Measurements from ENCODE around the gene RAD54L.

The RAD54L gene

GRCh38 chr1:46205791-46206190, 41.8 kb upstream of the RAD54L start:
- no peak for DNase-seq (ENCODE audit: low read depth)
- no peak for TF ChIP-seq CTCF (IDR thresholded peaks at IDR 0.05; ENCODE audit: low read length, missing control alignments)
- no peak overlapping the region for H3K4me3 ChIP-seq (replicated peaks; ENCODE audit: low read depth, low read length)

DNA sequence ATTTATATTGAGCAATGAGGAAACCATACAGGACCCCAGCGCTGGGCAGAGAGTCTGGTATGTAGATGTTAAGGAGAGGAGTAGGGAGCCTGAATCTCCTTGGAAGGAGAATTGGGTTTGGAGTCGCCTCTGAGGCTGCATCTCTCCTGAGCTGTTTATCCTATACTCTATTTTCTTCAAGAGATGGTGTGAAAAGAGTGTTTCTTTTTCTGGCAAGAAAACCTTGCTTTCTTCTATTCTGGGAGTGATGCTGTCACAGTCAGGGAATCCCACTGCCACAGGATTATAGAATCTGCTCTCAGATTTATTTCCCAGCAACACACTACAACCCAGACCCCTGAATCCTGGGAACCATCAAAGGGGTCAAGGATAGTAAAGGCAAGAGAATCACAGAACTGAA, 41.2 kb upstream of the RAD54L start:
- TF ChIP-seq CTCF (IDR thresholded peaks at IDR 0.05; ENCODE audit: low read length, missing control alignments) = no peak
- no peak for DNase-seq (ENCODE audit: low read depth)
- no peak overlapping the region for H3K4me3 ChIP-seq (replicated peaks; ENCODE audit: low read depth, low read length)

DNA sequence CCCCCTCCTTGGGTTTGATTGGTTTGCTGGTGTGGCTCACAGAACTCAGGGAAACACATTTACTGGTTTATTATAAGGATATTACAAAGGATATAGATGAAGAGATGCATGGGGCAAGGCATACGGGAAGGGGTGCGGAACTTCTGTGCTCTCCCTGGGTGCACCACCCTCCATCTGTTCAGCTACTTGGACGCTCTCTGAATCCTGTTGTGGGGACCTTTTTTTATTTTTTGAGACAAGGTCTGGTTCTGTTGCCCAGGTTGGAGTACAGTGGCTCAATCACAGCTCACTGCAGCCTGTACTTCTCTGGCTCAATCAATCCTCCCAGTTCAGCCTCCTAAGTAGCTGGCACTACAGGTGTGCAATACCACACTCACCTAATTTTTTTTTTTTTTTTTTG, 37.0 kb upstream of the RAD54L start:
- no peak overlapping the region for H3K4me3 ChIP-seq (replicated peaks; ENCODE audit: low read depth, low read length)
- TF ChIP-seq CTCF (IDR thresholded peaks at IDR 0.05; ENCODE audit: low read length, missing control alignments) = no peak
- DNase-seq (ENCODE audit: low read depth) = no peak

DNA sequence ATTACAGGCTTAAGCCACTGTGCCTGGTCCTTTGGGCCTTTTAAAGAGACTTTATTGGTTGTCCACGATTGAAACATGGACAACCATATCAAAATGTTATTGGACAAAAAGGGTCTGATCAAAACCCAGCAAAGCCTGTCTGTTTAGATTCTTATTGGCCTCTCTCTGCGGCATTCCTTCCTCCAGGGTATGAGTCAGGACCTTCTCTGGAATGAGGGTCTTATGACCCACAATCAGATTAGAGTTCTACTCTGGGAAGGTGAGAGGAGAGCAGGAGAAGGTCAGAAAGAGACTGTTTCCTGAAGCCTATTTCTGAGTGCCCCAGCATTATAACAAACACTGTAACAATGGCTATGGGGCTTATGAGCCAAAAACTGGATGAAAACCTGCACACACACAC, 36.5 kb upstream of the RAD54L start:
- no peak for DNase-seq (ENCODE audit: low read depth)
- no peak overlapping the region for H3K4me3 ChIP-seq (replicated peaks; ENCODE audit: low read depth, low read length)
- no peak for TF ChIP-seq CTCF (IDR thresholded peaks at IDR 0.05; ENCODE audit: low read length, missing control alignments)

- no peak overlapping the region for H3K4me3 ChIP-seq (replicated peaks; ENCODE audit: low read depth, low read length)
- no peak for TF ChIP-seq CTCF (IDR thresholded peaks at IDR 0.05; ENCODE audit: low read length, missing control alignments)
- DNase-seq (ENCODE audit: low read depth) = no peak
These were observed 32.1 kb upstream of the RAD54L start for GRCh38 chr1:46215504-46215903.

GRCh38 chr1:46218443-46218842, 29.1 kb upstream of the RAD54L start:
- no peak overlapping the region for H3K4me3 ChIP-seq (replicated peaks; ENCODE audit: low read depth, low read length)
- DNase-seq (ENCODE audit: low read depth) = no peak
- no peak for TF ChIP-seq CTCF (IDR thresholded peaks at IDR 0.05; ENCODE audit: low read length, missing control alignments)

DNA sequence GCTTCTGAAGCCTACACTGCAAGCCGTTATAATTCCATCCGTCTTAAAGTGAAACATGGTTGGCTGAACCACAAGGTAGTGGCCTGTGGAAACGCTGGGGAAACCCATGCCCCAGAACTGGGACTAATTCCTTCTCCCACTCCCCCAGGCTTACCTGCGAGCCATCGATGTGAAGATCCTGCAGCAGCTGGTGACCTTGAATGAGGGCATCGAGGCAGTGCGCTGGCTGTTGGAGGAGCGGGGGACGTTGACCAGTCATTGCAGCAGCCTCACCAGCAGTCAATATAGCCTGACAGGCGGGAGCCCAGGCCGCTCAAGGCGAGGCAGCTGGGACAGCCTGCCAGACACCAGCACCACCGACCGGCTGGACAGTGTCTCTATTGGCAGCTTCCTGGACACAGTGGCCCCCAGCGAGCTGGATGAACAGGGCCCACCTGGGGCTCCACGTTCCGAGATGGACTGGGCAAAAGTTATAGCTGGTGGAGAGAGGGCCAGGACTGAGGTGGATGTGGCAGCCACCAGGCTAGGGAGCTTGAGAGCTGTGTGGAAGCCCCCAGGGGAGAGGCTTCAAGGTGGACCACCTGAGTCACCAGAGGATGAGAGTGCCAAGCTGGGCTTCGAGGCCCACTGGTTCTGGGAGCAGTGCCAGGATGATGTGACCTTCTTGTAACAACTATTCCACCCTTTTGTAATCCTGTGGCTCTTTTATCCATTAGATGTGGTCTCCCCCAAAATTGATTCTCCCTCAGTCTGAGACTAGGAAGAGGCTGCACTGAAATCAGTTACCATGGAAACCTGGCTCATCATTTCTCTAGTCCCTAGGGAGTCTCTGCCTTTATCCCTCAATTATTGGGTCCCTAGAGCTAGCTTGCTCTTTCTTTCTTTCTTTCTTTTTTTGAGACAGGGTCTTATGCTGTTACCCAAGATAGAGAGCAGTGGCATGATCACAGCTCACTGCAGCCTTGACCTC, 27.7 kb upstream of the RAD54L start:
- no peak overlapping the region for H3K4me3 ChIP-seq (replicated peaks; ENCODE audit: low read depth, low read length)
- no peak for DNase-seq (ENCODE audit: low read depth)
- TF ChIP-seq CTCF (IDR thresholded peaks at IDR 0.05; ENCODE audit: low read length, missing control alignments) = no peak

All from fibroblast of pulmonary artery (primary cell).